HG03432 (cell line): ENCODE data around the gene TRIM9.

Source experiments
- ATAC-seq: cut with Tn5 transposase; IDR thresholded peaks from one replicate; pipeline ENCODE4 v1.9.1; 2021; ENCODE audit warnings: mild to moderate bottlenecking, moderate library complexity; ENCODE audit not compliant: unreplicated experiment

Gene TRIM9

DNA sequence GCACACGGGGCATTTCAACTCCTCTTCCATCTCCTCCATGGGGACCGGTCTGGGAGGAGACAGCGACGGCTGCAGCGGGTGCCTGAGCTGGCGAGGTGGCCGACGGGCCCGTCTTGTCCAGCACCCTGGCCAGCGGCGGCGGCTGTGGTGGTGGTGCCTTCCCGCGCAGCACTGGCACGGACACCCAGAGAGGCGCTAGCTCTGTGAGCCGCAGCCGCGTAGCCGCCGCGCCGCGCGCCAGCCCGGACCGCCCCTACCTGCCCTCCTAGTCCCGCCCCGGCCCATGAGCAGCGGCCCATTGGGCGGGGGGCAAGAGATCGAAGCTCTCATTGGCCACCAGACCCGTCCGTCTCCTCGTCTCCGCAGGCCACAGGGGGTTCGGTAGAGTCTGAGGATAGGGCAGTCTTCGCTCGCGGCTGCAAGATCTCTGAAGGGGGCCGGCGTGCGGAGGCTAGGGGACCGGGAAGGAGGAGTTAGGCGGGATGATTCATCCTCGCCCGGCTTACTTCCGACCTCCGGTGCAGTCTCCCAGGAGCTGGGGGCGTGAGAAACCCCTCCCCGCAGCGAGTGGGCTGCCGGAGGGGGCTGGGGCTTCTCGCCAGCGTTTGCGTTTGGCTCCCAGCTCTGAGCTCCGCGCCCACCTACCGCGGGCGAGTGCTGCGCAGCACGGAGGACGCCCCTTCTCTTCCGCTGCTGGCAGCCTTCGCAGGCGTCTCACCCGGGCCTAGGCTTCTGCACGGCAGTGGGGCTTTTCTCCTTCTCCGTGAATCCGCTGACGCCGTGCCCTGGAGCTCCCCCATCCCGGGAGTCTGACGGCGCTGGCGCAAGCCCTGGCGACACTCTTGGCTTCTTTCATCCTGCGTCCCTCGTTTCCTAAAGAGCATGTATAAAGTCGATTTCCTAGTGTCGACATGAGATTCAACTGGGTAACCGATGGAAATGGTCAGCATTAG lies at the start of gene TRIM9:
TRIM9 (minus strand) TSS at position 205 of the 953 bp plus-strand sequence; CDS start at position 39, 166 bp downstream.
- ATAC-seq = peak; percentile 99

DNA sequence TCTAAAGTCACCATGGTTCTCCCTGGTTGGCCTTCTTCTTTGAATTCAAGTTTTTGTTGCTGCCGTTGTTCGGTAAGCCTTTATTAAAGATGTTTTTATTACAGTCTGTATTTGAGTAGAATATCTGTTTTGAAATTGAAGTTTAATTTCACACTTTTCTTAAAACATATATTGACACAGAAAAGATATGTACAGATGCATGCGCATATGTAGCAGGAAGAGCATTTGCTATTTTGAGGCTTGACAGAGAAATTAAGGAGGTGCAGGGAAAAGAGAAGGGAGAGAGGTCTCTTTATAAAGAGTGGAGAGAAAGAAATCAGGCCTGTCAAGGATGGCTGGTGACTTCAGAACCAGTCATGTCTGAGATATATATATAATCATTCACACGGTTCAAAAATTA lies 46.0 kb upstream of the TRIM9 start:
- ATAC-seq = no peak

DNA sequence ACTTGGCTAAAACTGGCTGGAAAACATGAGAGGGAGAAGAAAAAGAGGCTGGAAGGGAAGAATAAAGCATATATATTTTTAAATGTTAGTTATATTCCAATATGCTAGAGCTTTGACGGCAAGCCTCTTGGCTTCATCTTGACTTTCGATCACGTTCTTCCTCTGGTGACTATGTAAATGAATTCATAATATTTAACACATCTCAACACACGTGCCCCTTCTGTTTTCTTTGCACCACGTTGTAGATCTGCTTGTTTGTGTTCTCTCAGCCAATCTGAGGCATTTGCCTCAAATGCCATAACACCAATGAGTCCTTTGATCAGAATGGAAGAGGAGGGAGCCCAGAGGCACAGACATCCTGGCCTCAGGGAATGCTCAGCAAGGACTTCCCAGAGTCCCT lies 45.4 kb upstream of the TRIM9 start:
- ATAC-seq = no peak

DNA sequence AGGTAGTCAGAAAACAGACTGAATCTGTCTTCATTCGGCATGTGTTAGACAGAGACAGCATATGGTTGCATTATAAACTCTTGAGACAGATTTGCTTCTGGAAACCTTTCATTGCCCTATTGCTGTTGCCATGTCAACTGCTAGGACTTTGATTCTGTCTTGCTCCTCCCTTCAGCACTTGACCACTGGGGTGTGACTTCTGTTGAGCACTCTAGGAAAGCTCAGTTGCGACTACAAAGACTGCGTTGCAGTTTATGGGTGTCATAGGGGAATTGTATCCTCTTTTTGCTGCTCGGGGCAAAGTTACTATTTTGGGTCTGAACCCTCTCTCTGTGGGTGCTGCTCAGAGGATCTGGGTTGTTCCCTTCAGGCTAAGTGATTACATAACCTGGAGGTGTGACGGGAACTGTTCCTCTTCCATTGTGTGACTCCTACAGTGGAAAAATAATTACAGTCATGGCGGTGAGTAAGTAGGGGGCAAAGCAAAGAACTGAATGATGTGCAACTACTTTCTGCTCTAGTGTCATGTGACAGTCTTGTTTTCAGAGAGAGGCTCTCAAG lies 44.3 kb upstream of the TRIM9 start:
- no peak for ATAC-seq

DNA sequence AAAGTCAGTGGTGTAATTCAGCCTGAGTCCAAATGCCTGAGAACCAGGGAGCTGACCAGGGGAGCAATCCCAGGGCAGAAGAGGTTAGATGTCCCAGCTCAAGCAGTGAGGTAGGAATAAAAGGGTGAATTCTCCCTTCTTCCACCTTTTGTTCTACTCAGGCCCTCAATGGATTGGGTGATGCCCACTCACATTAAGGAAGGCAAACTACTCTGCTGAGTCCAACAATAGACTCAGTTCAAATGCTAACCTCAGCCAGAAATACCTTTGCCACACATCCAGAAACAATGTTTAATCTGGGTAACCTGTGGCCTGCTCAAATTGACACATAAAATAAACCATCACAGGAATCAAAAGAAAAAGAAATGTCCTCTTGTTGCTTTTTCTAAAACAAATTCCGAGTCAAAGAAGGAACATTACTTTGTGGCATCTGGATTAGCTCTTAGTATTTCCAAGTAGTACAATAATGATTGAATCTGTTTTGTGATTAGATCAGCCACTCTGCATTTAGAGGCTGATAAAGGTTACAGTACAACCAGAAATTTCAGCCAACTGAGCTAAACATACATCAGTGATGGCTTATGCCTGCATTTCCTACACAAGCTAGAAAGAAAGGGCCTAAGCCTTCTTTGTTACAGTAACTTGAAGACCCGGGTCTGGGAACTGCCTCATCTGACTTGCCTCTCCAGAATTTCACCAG lies 43.6 kb upstream of the TRIM9 start:
- ATAC-seq = no peak

DNA sequence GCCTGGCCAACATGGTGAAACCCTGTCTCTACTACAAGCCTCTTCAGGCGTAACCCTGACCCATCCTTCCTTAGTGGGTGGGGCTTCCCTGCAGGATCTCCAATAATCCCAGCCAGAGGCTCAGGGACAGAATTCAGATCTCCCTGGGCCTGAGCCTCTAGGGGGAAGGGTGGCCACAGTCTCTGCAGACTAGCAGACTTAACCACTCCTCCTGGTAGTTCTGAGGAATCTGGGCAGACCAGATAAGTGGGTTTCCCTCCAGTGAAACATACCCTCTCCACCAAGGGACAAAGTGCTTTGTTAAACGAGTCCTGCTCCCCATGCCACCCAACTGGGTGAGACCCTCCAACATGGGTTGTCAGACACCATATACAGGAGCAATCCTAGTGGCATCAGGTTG lies 36.6 kb upstream of the TRIM9 start:
- no peak for ATAC-seq

DNA sequence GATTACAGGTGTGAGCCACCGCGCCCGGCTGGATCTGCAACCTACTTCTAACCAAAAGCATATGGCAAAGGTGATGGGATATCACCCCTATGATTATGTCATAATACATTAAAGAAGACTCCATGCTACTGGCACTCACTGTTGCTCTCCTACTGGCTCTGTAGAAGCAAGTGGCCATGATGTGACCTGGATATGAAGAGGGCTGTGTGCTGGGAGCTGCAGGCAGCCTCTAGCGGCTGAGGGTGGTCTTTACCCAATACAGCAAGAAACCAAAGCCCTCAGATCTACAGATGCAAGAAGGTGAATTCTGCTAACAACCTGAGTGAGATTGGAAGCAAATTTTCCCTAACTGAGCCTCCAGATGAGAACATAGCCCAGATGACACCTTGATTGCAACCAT lies 34.2 kb upstream of the TRIM9 start:
- ATAC-seq = no peak

DNA sequence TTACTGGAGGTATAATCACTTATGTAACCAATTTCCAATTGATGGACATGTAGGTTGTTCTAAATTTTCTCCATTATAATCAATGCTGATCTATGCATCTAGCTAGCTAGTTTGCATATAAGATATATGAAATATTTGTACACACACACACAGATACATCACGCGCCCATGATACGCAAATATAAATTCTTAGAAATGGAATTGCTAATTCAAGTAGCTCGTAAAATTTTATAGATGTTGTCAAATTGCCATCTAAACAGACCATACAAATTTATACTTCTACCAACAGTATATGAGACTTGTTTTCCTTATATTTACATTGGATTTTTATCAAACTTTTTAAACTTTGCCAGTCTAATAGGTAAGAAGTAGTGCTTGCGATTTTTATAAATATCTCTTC lies 29.1 kb upstream of the TRIM9 start:
- ATAC-seq = no peak

DNA sequence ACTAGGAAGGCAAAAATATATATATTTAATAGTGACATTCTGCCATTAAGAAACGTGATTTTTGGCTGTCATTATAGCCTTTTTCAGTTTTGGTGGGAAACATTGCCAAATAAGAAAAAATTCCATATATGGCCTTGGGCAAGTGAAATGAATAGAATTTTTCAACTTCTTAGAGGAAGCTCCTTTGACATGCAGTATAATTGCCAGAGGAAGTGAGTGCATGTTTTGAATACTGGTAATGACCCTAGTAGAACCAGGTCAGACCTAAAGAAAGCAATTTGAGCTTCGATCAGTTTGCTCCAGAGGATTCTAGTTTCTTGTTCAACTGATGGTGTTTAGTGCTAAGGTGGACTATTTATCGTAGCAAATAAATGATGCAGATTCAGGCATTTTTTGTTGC lies 26.2 kb upstream of the TRIM9 start:
- no peak for ATAC-seq

DNA sequence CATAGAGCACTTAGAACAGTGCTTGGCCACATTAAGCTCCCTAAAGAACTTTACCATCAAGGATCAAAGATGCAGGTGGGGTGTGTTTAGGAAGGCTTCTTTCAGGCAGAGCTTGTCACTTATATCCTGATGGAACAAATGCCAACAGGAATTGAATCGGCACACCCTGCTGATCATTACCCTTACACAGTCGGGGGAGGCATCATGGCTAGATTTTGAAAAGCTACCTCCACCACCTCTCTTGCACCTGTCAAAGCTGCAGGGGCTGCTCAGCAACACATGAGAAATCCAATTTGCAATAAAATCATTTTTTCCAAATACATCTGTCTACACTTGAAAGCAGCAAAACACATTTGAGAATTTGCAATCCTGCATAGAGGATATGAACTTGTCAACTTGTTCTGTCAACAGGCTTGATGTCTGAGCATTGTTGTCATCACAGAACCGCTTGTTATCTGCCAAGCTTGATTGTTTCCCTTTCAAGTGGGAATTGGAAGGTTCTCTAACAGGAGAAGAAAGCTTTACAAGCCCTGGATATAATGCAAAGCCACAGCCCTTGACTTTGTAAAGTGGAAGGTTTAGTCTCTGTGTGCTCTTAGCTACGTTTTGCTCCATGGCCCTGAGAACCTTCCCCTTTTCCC lies 24.6 kb upstream of the TRIM9 start:
- no peak for ATAC-seq

DNA sequence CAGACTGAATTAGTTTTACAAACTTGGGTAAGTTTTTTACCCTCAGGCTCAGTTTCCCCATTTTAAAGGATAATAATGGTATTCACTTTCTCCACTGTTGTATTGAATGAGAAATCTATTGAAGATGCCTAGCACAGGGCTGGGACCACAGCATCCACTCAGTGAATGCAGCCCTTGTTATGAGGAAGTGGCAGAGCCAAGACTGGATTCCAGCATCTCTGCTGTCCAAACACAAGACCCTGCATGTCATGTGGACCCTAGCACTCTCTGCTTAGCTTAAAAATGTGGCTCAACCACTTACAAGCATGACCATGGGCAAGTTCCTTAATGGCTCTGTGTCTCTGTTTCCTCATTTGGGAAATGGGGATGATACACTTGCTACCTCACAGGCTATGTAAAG lies 24.1 kb upstream of the TRIM9 start:
- ATAC-seq = no peak

DNA sequence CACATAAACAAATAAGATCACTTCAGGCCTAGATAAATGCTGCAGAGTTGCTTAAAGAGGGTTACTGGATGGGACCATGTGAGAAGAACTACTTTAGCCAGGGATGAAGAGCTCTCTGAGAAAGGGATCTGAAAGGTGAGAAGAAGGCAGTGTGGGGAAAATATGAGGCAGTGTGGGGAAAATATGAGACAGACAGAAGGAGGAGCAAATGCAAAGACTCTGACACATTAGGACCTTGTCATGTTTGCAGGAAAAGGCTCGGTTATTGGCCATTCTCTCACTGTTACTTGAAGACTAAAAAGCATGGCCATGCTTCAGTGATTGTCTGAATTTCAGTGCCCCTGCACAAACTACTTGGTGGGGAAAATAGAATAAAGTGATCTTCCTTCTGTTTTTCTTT lies 22.7 kb upstream of the TRIM9 start:
- no peak for ATAC-seq

DNA sequence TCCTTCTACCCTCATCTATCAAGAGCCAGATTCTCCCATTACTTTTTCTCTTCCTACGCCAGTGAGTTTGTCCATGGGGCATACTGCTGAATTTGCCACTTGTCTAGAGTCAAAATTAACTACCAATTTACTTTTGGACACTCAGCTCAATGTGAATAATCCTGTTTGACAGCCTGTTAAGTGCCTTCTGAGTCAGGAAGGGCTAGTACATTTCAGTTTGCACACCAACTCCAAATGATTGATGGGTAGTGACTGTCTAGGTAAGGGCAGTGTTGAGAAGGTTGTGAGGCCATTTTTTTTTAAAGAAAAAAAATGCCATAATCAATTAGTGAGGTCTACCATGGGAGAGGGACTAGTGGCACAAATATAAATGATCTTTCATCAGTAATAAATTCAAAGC lies 21.8 kb upstream of the TRIM9 start:
- ATAC-seq = no peak

DNA sequence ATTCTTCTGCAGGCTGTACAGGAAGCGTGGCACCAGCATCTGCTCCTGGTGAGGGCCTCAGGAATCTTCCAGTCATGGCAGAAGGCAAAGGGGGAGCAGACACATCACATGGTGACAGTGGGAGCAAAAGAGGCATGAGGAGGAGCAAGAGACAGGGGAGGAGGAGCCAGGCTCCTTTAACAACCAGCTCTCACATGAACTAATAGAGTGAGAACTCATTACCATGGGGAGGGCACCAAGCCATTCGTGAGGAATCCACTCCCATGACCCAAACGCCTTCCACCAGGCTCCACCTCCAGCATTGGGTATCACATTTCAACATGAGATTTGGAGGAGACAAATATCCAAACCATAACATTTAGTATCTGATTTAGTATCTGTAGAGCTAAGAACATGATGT lies 14.7 kb upstream of the TRIM9 start:
- no peak for ATAC-seq

DNA sequence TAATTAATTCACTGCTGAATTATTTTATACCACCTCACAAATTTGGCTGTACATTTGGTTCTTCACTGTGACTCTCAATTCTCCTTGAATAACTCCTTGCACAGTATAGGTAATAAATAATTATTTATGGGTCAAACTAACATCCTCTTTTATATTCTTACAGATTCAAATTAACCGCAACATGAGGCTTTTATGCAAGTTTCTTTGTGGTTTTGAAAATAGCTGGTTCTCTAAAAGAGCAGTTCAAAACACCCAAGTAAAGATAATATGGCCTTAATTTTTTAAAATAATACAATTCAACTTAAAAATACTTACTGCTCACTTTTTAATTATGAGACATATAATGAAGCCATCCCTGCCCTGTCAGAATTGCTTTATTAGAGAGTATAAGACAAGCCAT lies 12.9 kb upstream of the TRIM9 start:
- ATAC-seq = no peak

DNA sequence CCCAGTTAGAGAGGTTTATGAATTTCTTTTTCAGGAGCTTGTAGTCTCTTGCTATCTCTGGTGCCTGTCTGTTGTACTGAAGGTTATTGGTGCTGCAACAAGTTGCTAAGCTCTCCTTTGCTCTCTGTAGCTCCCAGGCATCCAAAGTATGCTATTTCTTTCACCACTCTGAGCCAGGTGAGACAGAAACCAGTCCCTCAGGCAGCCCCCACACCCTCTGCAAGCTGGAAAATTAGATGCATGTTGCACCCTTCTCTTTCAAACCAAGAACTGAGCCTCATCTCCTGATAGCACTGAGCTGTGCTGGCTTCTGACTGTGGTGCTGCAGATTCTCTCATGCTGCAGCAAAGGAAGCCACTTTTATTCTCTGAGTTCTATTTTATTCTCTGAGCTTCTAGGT lies 9.6 kb upstream of the TRIM9 start:
- no peak for ATAC-seq

DNA sequence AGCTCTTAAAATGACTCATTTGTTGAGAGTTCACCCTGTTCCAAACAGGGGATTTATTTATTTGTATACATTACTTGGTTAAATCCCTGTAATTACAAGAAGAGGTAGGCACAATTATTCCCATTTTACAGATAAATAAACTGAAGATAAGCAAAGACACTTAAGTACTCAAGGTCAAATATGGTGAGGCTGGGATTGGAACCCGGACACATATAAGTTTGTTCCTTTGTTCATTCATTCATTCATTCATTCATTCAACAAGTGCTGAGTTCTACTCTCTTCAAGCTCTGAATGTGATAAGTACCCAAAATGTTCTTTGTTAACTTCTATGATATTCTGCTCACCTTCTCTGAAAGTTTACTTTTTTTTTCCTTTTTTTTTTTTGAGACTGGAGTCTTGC lies 2.4 kb upstream of the TRIM9 start:
- ATAC-seq = no peak

DNA sequence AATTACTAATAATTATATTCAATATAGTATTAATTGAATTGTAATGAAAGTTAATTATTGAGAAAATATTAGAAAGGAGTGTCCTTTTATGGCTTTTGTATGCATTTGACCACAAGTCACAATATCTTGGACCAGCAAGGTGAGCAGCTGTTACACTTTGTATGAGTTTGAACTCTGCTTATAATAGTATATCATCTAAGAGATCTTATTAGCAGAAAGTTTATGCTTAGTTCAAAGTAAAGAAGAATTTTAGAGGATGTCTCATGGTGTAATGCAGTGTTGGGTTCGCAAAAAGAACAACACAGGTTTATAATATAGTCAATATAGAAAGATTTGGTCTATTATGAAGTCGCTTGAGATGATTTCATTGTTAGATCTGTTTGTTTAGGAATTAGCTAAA lies 2.0 kb upstream of the TRIM9 start:
- ATAC-seq = no peak

DNA sequence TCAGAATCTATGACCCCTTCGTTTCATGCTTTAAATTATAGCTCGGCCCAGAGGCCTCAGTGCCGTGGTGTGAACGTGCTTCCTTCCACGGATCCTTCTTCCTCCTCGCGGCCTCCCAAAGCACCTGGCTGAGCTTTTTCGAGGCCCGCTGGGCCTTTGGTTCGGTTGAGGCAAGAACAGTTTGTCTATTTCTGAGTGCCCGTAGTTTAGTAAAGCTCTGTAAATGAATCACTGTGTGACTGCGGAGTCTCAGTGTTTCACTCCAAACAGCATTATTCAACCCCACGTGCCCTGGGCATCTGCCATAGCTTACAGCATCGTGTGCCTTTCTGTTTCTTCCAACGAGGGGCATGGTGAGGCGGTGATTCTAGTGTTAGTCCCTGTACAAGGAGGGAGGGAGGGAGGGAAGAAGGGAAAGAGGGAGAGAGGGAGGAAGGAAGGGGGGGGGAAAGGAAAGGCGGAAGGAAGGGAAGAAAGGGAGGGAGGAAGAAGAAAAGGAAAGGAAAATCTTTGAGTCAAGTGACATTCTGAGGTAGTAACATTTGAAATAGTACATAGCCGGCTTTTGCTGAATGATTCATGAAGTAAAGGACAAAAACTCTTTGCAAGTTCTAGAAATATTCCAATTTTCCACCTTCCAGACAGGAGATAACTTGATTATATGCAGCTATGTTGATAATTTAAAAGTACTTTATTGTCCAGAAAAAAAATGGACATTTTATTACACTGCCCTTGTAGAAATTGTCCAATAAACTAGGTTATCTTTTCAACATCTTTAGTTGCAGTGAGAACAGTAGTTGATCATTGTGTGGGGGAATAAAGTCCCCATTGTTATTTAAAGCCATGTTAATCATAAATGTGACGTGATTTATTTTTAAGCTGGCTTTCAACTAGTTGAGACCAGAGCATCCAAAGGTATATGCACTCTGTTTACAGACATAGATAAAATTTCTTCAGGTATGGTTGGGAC lies 1.2 kb upstream of the TRIM9 start:
- no peak for ATAC-seq

DNA sequence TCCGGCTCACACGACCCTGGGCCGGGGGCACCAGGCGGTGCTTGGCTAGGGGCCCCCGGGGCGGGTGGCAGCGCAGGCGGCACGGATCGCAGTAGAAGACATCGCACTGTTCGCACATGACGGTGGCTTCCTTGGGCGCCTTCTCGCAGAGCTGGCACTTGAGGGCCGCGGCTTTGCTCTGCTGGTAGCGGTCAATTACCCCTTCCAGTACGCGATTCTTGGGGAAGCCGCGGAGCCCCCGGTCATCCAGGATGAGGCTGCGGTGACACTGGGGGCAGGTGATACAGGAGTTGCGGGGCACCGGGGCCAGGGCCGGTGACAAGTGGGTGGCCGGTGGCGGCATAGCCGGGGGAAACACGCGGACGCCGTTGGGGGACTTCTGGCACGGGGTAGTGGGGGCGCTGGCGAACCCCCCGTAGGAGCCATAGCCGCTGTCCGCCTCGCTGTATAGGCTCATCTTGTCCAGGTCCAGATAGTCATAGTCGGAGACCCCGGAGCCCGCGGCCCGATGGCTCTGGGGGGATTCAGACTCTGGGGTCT lies 553 bp downstream of the TRIM9 start:
- ATAC-seq = peak; percentile 8
